ENCODE measurements around the gene RSPH1.

Gene RSPH1

GRCh38 chr21:42423685-42424084 is 72.3 kb downstream of the RSPH1 start:
- no peak for DNase-seq

GRCh38 chr21:42423197-42423675 is 72.8 kb downstream of the RSPH1 start:
- peak; percentile 54 for DNase-seq

All from CD4-positive, alpha-beta T cell treated with Interleukin-21 for 1 hour (primary cell).